ENCODE results near the gene CADPS. TPM values are rescaled to one million over a fixed set of nuclear protein-coding genes. Genes with fewer than 3 reads are reported as not detected.

Gene CADPS
- total RNA-seq, 4 donors from 2014 or later, result 0.31 to 14.4 (median 5.2) TPM

DNA sequence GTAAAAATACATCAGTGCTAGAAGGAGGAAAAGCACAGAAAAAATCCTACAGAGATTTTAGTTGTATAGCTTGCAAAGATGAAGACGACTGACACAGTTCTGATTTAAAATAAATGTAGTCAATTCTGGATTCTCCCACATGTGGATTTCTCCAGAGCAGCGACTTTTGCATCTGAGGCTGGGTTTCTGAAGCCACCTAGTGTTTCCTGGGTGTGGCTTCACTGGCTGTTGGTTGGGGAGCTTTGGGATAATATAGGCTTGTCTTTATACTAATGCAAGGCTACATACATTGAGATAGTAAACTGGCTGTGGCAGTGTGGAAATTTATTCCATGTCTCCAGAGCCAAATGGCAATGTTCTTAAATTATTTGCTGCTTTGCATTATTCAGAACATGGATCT, 343.7 kb downstream of the CADPS start:
- H3K9me3 ChIP-seq, result no peaks in the 10 kb centered on the region
- WGBS, 2 donors (ENCODE audit: low coverage in 1 of 2), result 24 to 78% methylated on average over 1 to 2 of the region's 2 CpGs
- H3K4me1 ChIP-seq, result no peaks in the 10 kb centered on the region
- no peaks in the 10 kb centered on the region for H3K27me3 ChIP-seq
- H3K4me3 ChIP-seq, result no peak overlapping the region
- no peak overlapping the region for H3K27ac ChIP-seq
- no peak for ATAC-seq
- H3K36me3 ChIP-seq, result no peaks in the 10 kb centered on the region
- TF ChIP-seq POLR2AphosphoS5 (IDR thresholded peaks at IDR 0.05), result no peak
- TF ChIP-seq, protein P1, sequence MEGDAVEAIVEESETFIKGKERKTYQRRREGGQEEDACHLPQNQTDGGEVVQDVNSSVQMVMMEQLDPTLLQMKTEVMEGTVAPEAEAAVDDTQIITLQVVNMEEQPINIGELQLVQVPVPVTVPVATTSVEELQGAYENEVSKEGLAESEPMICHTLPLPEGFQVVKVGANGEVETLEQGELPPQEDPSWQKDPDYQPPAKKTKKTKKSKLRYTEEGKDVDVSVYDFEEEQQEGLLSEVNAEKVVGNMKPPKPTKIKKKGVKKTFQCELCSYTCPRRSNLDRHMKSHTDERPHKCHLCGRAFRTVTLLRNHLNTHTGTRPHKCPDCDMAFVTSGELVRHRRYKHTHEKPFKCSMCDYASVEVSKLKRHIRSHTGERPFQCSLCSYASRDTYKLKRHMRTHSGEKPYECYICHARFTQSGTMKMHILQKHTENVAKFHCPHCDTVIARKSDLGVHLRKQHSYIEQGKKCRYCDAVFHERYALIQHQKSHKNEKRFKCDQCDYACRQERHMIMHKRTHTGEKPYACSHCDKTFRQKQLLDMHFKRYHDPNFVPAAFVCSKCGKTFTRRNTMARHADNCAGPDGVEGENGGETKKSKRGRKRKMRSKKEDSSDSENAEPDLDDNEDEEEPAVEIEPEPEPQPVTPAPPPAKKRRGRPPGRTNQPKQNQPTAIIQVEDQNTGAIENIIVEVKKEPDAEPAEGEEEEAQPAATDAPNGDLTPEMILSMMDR (IDR thresholded peaks at IDR 0.05), result no peak
- no peak for TF ChIP-seq EP300 (IDR thresholded peaks at IDR 0.05)
- no peak for TF ChIP-seq POLR2A (IDR thresholded peaks at IDR 0.05)

GRCh38 chr3:62529230-62529629, 346.0 kb downstream of the CADPS start:
- WGBS, 2 donors (ENCODE audit: low coverage in 1 of 2), result 30 to 55% methylated on average over 2 to 4 of the region's 4 CpGs
- no peaks in the 10 kb centered on the region for H3K4me1 ChIP-seq
- H3K27ac ChIP-seq, result no peak overlapping the region
- H3K27me3 ChIP-seq, result no peaks in the 10 kb centered on the region
- no peaks in the 10 kb centered on the region for H3K36me3 ChIP-seq
- no peak overlapping the region for H3K4me3 ChIP-seq
- H3K9me3 ChIP-seq, result no peaks in the 10 kb centered on the region
- no peak for TF ChIP-seq EP300 (IDR thresholded peaks at IDR 0.05)
- TF ChIP-seq, protein P1 (IDR thresholded peaks at IDR 0.05), result no peak
- TF ChIP-seq POLR2AphosphoS5 (IDR thresholded peaks at IDR 0.05), result no peak
- no peak for TF ChIP-seq POLR2A (IDR thresholded peaks at IDR 0.05)
- no peak for ATAC-seq

- Histone ChIP-seq H3K9me3 (no peaks in the 10 kb centered on the region), H3K27me3 (no peaks in the 10 kb centered on the region), H3K4me1 (no peaks in the 10 kb centered on the region), H3K4me3 (no peak overlapping the region), H3K27ac (no peak overlapping the region), H3K36me3 (no peaks in the 10 kb centered on the region)
- TF ChIP-seq EP300 (IDR thresholded peaks at IDR 0.05), result no peak
- no peak for ATAC-seq
- 60 to 82% methylated on average over 1 to 4 of the region's 4 CpGs for WGBS, 2 donors (ENCODE audit: low coverage in 1 of 2)
Observed at GRCh38 chr3:62527474-62527873, 347.7 kb downstream of the CADPS start.

DNA sequence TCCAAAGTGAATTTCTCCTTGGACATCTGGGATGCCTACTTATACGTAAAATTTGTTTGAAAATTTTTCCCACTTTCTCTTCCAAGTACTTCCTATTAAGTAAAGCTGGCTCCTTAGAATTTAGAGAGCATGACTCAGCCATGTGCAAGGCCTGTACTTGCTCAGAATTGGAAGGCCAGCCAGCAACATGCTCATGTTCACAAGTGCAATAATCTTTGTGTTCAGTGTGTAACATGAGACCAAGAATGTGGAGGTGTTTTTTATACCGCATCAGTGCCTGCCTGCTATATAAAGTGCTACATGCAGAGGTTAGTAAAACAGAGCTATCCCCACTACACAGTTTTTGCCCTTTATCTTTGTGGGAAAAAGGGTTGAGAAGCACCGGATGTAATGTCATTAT, 349.9 kb downstream of the CADPS start:
- Histone ChIP-seq H3K27ac (no peak overlapping the region), H3K9me3 (no peaks in the 10 kb centered on the region), H3K4me1 (no peaks in the 10 kb centered on the region), H3K36me3 (no peaks in the 10 kb centered on the region), H3K4me3 (no peak overlapping the region), H3K27me3 (no peaks in the 10 kb centered on the region)
- 50 to 63% methylated on average over 3 of the region's 3 CpGs for WGBS, 2 donors (ENCODE audit: low coverage in 1 of 2)
- TF ChIP-seq EP300 (IDR thresholded peaks at IDR 0.05) (no peak), POLR2AphosphoS5 (IDR thresholded peaks at IDR 0.05) (no peak), POLR2A (IDR thresholded peaks at IDR 0.05) (no peak)
- TF ChIP-seq, protein P1 (IDR thresholded peaks at IDR 0.05), result no peak
- no peak for ATAC-seq

- ATAC-seq, result no peak
- H3K9me3 ChIP-seq, result no peaks in the 10 kb centered on the region
- 68 to 72% methylated on average over 4 of the region's 4 CpGs for WGBS, 2 donors (ENCODE audit: low coverage in 1 of 2)
Observed at GRCh38 chr3:62523672-62524071, 351.5 kb downstream of the CADPS start.

More at GRCh38 chr3:62523672-62524071, 351.5 kb downstream of the CADPS start:
- Histone ChIP-seq H3K4me1 (no peaks in the 10 kb centered on the region), H3K27ac (no peak overlapping the region), H3K4me3 (no peak overlapping the region), H3K27me3 (no peaks in the 10 kb centered on the region), H3K36me3 (no peaks in the 10 kb centered on the region)
- TF ChIP-seq EP300 (IDR thresholded peaks at IDR 0.05) (no peak), POLR2A (IDR thresholded peaks at IDR 0.05) (no peak), POLR2AphosphoS5 (IDR thresholded peaks at IDR 0.05) (no peak)
- TF ChIP-seq, protein P1 (IDR thresholded peaks at IDR 0.05), result no peak
